ENCODE results near the gene BTBD16.

Gene BTBD16

GRCh38 chr10:122373721-122374120, 102.6 kb downstream of the BTBD16 start:
- DNase-seq (ENCODE audit: low read depth): no peak

GRCh38 chr10:122374237-122374858, 103.3 kb downstream of the BTBD16 start, which contains the start of gene PLEKHA1:
TSS of gene PLEKHA1 (plus strand) at chr10:122374708. CDS start at chr10:122393201, 18,493 bp downstream.
- DNase-seq (ENCODE audit: low read depth): peak; percentile 92

GRCh38 chr10:122374859-122375678, 104.0 kb downstream of the BTBD16 start:
- DNase-seq (ENCODE audit: low read depth): peak; percentile 69

DNA sequence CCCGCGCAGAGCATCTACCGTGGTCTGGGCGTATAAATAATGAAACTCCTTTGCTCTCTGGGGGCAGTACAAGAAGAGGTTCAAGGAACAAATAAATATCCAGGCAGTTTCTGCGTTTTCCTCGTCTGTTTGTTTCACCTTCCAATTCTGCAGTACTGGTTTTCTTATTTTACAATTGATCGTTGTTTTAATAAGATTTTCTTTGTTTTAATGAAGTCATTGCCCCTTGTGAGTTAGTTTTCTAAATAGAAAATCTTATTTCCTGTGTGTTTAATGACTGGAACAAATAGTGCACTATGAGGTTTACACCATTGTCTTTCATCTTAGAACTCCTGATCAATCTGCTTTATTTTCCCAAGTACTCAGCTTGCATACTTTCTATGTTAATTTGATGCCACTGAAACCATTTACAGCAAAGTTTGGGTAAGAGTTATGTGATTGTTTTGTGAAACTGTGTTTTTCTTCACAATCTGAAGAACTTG, 104.6 kb downstream of the BTBD16 start:
- DNase-seq (ENCODE audit: low read depth): no peak

GRCh38 chr10:122376364-122376961, 105.4 kb downstream of the BTBD16 start:
- DNase-seq (ENCODE audit: low read depth): no peak

GRCh38 chr10:122379041-122379440, 107.9 kb downstream of the BTBD16 start:
- DNase-seq (ENCODE audit: low read depth): no peak

- no peak for DNase-seq (ENCODE audit: low read depth)
Measured at GRCh38 chr10:122379537-122379936, 108.4 kb downstream of the BTBD16 start.

- no peak for DNase-seq (ENCODE audit: low read depth)
Measured at GRCh38 chr10:122380703-122381102, 109.6 kb downstream of the BTBD16 start.

DNA sequence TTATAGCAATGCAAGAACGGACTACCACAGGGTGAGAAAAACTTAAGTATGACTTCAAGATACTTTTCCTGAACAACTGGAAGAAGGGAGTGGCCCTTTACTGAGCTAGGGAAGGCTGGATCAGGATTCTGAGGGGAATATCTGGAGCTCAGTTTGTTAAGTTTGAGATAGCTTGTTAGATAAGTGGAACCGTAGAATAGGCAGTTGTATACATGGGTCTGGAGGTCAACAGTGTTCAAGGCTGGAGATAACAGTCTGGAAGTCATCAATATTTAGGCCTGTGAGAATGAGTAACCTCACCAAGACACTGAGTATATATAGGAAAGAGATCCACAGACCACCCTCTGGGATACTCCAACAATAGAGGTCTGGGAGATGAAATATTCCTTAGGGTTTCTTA, 110.6 kb downstream of the BTBD16 start:
- no peak for DNase-seq (ENCODE audit: low read depth)

DNA sequence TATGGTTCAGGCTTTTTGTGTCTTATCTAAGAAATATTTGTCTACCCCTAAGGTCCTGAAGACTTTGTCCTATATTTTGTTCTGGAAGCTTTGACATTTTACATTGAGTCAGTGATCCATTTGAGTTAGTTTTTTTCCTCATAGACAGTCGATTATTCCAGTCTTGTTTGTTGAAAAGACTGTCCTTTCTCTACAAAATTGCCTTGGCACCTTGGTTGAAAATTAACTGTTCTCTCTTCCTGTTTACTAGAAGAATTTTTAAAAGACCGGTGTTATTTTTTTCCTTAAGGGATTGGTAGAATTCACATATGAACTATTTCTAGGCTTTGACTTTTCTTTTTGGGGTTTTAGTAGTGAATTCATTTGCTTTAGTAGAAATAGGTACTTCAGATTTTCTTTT, 115.4 kb downstream of the BTBD16 start:
- DNase-seq (ENCODE audit: low read depth): no peak

DNA sequence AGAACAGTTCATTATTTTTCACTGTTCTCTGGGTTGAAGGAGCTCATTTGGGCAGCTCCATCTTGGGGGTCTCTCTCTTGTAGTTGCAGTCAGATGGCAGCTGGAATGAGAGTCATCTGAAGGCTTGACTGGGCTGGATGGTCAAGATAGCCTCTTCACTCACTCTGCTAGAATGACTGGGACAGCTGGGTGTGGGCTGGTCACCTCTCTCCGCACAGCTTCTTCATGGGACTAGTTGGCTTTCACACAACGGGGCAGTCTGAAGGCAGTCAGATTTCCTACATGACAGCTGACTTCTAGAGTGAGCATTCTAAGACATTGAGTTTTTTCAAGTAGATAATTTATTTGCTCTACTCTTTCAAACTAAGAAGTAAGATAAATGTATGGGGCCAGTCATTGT, 116.5 kb downstream of the BTBD16 start:
- DNase-seq (ENCODE audit: low read depth): no peak

Measured in stimulated activated CD8-positive, alpha-beta memory T cell treated with anti-CD3 and anti-CD28 coated beads, Interleukin-12 subunit alpha, Interleukin-12 subunit beta, amount 100 ng/mL, for 4 hours (primary cell).